Uterus (tissue), 4 donors: ENCODE data around the gene MSRB1. TPM values are rescaled to one million over a fixed set of nuclear protein-coding genes. Genes with fewer than 3 reads are reported as not detected.
"Not testable (repeated sequence)": the region's sequence is repeated elsewhere in the genome, so short reads cannot be mapped to it uniquely, and the experiment has no call there.

ENCODE experiments used
- DNase-seq, 2 donors: peaks; one replicate each; pipeline ENCODE4 v3.0.0-alpha.2; 2019 to 2020
- H3K27ac ChIP-seq, 2 donors: fragments of 200-600 bp; sonication (generic); 1 replicate in 1 of 2; 2 replicates in 1 of 2; pipeline ENCODE4 v1.5.1; 2016 to 2018
- H3K27me3 ChIP-seq, 2 donors: fragments of 200-600 bp; sonication (generic); one replicate each; pipeline ENCODE4 v1.5.1; 2018 to 2019; ENCODE audit warnings: control low read depth in 1 of 2
- H3K36me3 ChIP-seq, 2 donors: fragments of 200-600 bp; sonication (generic); one replicate each; pipeline ENCODE4 v1.5.1; 2019; ENCODE audit warnings: control low read depth in 1 of 2
- H3K4me1 ChIP-seq, 2 donors: fragments of 200-600 bp; sonication (generic); one replicate each; pipeline ENCODE4 v1.5.1; 2018 to 2019; ENCODE audit warnings: control low read depth in 1 of 2
- H3K4me3 ChIP-seq, 2 donors: fragments of 200-600 bp; sonication (generic); 1 replicate in 1 of 2; 2 replicates in 1 of 2; pipeline ENCODE4 v1.5.1; 2018 to 2019; ENCODE audit warnings: mild to moderate bottlenecking in 1 of 2
- H3K9me3 ChIP-seq, 2 donors: fragments of 200-600 bp; sonication (generic); one replicate each; pipeline ENCODE4 v1.5.1; 2019; ENCODE audit warnings: control low read depth in 1 of 2
- POLR2A ChIP-seq, 2 donors: fragments of 450-650 bp; IDR thresholded peaks; one replicate each; pipeline ENCODE4 v1.6.1; 2016; ENCODE audit warnings: antibody characterized with exemption in 2 of 2, mild to moderate bottlenecking in 1 of 2, moderate library complexity in 1 of 2
- intact Hi-C: fragments of 100-400 bp; cut with DNase I; formaldehyde crosslinking; loops from one replicate; pipeline ENCODE4 v1.15.1; 2023; ENCODE audit warnings: low total_unique reads
- total RNA-seq, 4 donors: library from RNA; depleted of rRNA in 3 of 4; stranded (reverse); fragments of >200 nt in 3 of 4; gene quantifications; one replicate each; pipeline versions ENCODE4 v1.1.0 to v1.2.4, GENCODE V29; 2014 to 2023
- TF ChIP-seq, protein P1 (sequence below), 4 experiments: fragments of 200-600 bp in 2 of 4; fragments of 450-650 bp in 2 of 4; sonication (generic) in 2 of 4; IDR thresholded peaks; one replicate each; pipeline ENCODE4 v1.5.1; 2016 to 2019; ENCODE audit warnings: antibody characterized with exemption in 4 of 4, mild to moderate bottlenecking in 2 of 4, moderate library complexity in 1 of 4
- donor health status: DM: yes; HTN: yes; CAD: no.

Gene MSRB1
- total RNA-seq, 4 donors from 2014 or later: 5.6 to 21.2 (median 11.9) TPM

- no peak for DNase-seq
- no peaks in the 10 kb centered on the region for H3K9me3 ChIP-seq
- TF ChIP-seq, protein P1, sequence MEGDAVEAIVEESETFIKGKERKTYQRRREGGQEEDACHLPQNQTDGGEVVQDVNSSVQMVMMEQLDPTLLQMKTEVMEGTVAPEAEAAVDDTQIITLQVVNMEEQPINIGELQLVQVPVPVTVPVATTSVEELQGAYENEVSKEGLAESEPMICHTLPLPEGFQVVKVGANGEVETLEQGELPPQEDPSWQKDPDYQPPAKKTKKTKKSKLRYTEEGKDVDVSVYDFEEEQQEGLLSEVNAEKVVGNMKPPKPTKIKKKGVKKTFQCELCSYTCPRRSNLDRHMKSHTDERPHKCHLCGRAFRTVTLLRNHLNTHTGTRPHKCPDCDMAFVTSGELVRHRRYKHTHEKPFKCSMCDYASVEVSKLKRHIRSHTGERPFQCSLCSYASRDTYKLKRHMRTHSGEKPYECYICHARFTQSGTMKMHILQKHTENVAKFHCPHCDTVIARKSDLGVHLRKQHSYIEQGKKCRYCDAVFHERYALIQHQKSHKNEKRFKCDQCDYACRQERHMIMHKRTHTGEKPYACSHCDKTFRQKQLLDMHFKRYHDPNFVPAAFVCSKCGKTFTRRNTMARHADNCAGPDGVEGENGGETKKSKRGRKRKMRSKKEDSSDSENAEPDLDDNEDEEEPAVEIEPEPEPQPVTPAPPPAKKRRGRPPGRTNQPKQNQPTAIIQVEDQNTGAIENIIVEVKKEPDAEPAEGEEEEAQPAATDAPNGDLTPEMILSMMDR (IDR thresholded peaks at IDR 0.05): no peak
- no peak for TF ChIP-seq POLR2A (IDR thresholded peaks at IDR 0.05)
- H3K27me3 ChIP-seq: no peaks in the 10 kb centered on the region
- H3K4me1 ChIP-seq: peaks cover 0 to 4% of the 10 kb centered on the region in 2 donors
- H3K36me3 ChIP-seq: no peaks in the 10 kb centered on the region
- H3K27ac ChIP-seq: no peak overlapping the region
- H3K4me3 ChIP-seq: no peak overlapping the region
- intact Hi-C loops: no loop called here
Measured at GRCh38 chr16:1960665-1961630, 17.9 kb upstream of the MSRB1 start.

- Histone ChIP-seq H3K4me3 (peak within 1 kb of the TSS; percentile 57 to 63), H3K4me1 (no peaks in the 10 kb centered on the region), H3K36me3 (no peaks in the 10 kb centered on the region), H3K27ac (peak within 1 kb of the TSS; percentile 67 to 81), H3K27me3 (no peaks in the 10 kb centered on the region), H3K9me3 (no peaks in the 10 kb centered on the region)
- DNase-seq: peak; percentile 87 to 94
- peak; percentile 90 for TF ChIP-seq POLR2A (IDR thresholded peaks at IDR 0.05)
- TF ChIP-seq, protein P1 (IDR thresholded peaks at IDR 0.05): peak; percentile 69 to 89 (median 76)
- intact Hi-C loops: no loop called here
Measured at GRCh38 chr16:1959269-1960039, 16.5 kb upstream of the MSRB1 start, which contains the start of gene NDUFB10. NDUFB10 (plus strand) TSS chr16:1959538; CDS start chr16:1959625, 87 bp downstream.

DNA sequence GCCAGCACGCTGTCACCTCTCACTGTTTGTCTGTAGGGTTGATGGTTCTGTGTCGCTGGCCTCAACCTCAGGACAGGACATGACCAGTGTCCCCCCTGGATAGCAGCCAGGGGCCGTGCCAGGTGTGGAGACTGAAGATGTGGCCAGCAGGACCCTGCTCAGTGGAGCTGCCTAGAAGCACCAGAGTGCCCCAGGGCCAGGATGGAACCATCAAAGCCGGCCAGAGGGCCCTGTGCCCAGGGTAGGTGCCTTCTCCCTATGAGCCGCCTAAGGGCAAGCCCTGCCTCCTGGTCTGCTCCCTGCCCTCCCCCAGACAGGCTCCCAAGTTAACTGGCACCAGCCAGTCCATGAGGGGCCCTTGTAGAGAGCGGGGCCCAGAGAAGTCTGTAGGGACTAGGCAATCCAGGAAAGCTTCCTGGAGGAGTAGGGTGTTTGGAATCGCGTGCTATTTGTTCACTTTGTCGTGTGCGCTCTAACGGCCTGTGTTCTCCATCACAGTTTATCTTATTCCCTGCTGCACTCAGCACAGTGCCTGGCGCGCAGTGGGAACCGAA, 15.8 kb upstream of the MSRB1 start:
- H3K27me3 ChIP-seq: no peaks in the 10 kb centered on the region
- no peaks in the 10 kb centered on the region for H3K9me3 ChIP-seq
- peak overlapping the region in 1 of 2 donors; percentile 63 for H3K4me3 ChIP-seq
- peak; percentile 39 to 46 for DNase-seq
- H3K36me3 ChIP-seq: no peaks in the 10 kb centered on the region
- no peak for TF ChIP-seq POLR2A (IDR thresholded peaks at IDR 0.05)
- TF ChIP-seq, protein P1 (IDR thresholded peaks at IDR 0.05): no peak
- intact Hi-C loops: no loop called here
- H3K27ac ChIP-seq: peak overlapping the region; percentile 67 to 81
- no peaks in the 10 kb centered on the region for H3K4me1 ChIP-seq

DNA sequence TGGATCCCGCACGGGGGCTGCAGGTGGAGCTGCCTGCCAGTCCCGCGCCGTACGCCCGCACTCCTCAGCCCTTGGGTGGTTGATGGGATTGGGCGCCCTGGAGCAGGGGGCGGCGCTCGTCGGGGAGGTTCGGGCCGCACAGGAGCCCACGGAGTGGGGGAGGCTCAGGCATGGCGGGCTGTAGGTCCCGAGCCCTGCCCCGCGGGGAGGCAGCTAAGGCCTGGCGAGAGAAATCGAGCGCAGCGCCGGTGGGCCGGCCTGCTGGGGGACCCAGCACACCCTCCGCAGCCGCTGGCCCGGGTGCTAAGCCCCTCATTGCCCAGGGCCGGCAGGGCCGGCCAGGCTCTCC, 15.1 kb upstream of the MSRB1 start:
- H3K36me3 ChIP-seq, H3K4me1 ChIP-seq, H3K9me3 ChIP-seq, H3K27me3 ChIP-seq, H3K27ac ChIP-seq, H3K4me3 ChIP-seq, intact Hi-C loops: not testable (repeated sequence)
- peak in 1 of 2 donors; percentile 22 for DNase-seq

- H3K4me3 ChIP-seq, H3K27me3 ChIP-seq, intact Hi-C loops: not testable (repeated sequence)
Measured at GRCh38 chr16:1957434-1958142, 14.6 kb upstream of the MSRB1 start.

More at GRCh38 chr16:1957434-1958142, 14.6 kb upstream of the MSRB1 start:
- not testable (repeated sequence) for H3K9me3 ChIP-seq, H3K27ac ChIP-seq, H3K36me3 ChIP-seq, H3K4me1 ChIP-seq, DNase-seq
